Activated CD8-positive, alpha-beta T cell treated with anti-CD3 and anti-CD28 coated beads, Interleukin-2, amount 10 ng/mL, durations not matched to agents 7 days and 5 days (primary cell): ENCODE measurements around the gene ABCA1. TPM values are rescaled to one million over a fixed set of nuclear protein-coding genes. Genes with fewer than 3 reads are reported as not detected.
A peak's percentile ranks its signal among the peaks of the same experiment; 100 is the strongest.
"Not testable (repeated sequence)": the region's sequence is repeated elsewhere in the genome, so short reads cannot be mapped to it uniquely, and the experiment has no call there.

ENCODE experiments used
- ATAC-seq: fragments of 150-1000 bp; cut with Tn5 transposase; one replicate; pipeline ENCODE4 v1.10.0; 2021; ENCODE audit warnings: moderate library complexity
- CTCF ChIA-PET: fragments of 350-600 bp; sonication (Branson Sonifier 250); formaldehyde crosslinking; loops from one replicate; lab custom pipeline; 2021; ENCODE audit warnings: antibody characterized with exemption; lab: Charles Lee
- POLR2A ChIA-PET: fragments of 350-600 bp; sonication (Branson Sonifier 250); formaldehyde crosslinking; loops from one replicate; lab custom pipeline; 2021; ENCODE audit warnings: antibody characterized with exemption; lab: Charles Lee
- DNase-seq: peaks from one replicate; pipeline ENCODE4 v3.0.0-alpha.2; 2020
- H3K27ac Mint-ChIP-seq: one replicate; pipeline ENCODE4 v1.8.0; 2021; ENCODE audit warnings: mild to moderate bottlenecking, mixed read lengths
- H3K27me3 Mint-ChIP-seq: one replicate; pipeline ENCODE4 v1.8.0; 2021; ENCODE audit warnings: low read depth, mixed read lengths
- H3K36me3 Mint-ChIP-seq: one replicate; pipeline ENCODE4 v1.8.0; 2021; ENCODE audit warnings: low read depth, mixed read lengths
- H3K4me1 Mint-ChIP-seq: one replicate; pipeline ENCODE4 v1.8.0; 2021; ENCODE audit warnings: low read depth, mixed read lengths
- H3K4me3 Mint-ChIP-seq: one replicate; pipeline ENCODE4 v1.8.0; 2021; ENCODE audit warnings: mild to moderate bottlenecking, mixed read lengths
- H3K9me3 Mint-ChIP-seq: one replicate; pipeline ENCODE4 v1.8.0; 2022; ENCODE audit warnings: mixed read lengths; ENCODE audit not compliant: insufficient read depth
- total RNA-seq, 2 experiments: library from RNA; stranded (reverse); gene quantifications; one replicate each; pipeline ENCODE4 v1.2.3, GENCODE V29; 2021

The ABCA1 gene
- total RNA-seq, 2 experiments from 2014 or later: 0.03 TPM; not detected in 1

DNA sequence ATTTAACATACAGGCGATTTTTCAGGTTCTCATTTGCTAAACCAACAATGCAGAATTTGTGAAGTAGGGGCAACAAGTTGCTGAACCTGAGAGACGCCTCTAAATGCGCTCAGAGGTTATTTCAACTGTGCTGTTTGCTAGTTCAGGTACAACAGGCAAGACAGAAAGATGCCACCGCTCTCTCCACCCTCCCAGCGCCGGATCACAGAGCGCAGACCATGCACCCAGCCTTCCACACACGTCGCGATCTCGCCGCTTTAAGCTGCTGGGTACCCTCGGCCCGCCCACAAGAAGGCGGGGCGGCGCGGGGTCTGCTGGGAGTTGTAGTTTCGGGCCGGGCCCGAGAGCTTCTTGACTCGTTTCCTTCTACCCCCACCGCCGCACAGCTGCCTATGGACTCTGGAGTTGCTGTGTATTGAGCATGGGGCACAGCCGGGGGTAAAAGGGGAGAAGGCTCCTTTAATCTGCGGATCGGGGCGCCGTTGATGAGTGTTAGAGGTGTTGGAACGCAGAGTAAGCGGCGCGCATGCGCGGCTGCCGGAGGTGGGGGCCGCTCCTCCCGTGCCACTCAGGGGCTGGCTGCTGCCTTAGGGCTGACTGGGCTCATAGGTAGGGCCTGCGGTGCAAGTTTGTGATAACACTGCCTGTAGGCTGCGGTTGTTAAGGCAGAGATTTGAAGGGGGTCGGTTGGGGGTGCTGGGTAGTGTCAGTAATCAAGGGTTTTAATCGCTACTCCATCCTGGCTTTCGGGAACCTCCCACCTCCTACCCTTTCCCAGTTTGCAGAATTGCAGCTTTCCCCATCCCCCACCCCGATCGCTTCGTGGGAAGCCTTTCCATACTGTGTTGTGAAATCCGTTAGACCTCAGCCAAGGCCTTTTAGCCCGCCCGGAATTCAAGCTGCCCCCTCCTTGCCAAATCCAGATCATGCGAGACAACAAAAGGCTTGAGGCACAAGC is 40.3 kb upstream of the ABCA1 start:
- CTCF ChIA-PET: interaction anchor here (0.7 to 2.1 kb wide), 3 partner anchors 23 to 41 kb away, joined by 3 to 8 read pairs (median 4); no protein-coding TSS in a partner anchor
- peaks cover 12% of the 10 kb centered on the region for H3K4me1 Mint-ChIP-seq
- peaks cover 25% of the 10 kb centered on the region for H3K27me3 Mint-ChIP-seq
- peak; percentile 100 for ATAC-seq
- H3K27ac Mint-ChIP-seq: peak overlapping the region; percentile 60
- H3K4me3 Mint-ChIP-seq: peak overlapping the region; percentile 87
- no peaks in the 10 kb centered on the region for H3K36me3 Mint-ChIP-seq
- no peaks in the 10 kb centered on the region for H3K9me3 Mint-ChIP-seq
- DNase-seq: peak; percentile 88
- POLR2A ChIA-PET: interaction anchor here (0.6 kb wide), 2 partner anchors 160 to 651 kb away, joined by 3 read pairs; no protein-coding TSS in a partner anchor

DNA sequence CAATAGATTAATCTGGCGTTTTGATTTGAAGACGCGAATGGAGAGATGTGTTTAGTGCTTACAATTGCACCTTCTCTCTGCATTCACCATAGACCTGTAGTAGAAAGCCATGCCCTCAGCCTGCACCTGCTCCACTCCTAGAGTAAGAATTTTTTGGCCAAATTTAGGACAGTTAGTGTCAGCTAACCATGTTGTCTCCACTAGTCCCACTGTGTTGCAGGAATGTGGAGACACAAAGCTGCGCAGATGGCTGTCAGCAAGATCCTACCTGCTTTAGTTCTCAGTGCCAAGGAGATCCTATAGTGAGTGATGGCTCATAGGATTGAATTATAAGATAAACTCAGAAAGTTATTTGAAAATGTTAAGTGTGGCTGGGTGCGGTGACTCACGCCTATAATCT is 35.1 kb upstream of the ABCA1 start:
- POLR2A ChIA-PET: interaction anchor here (1.0 kb wide), 1 partner anchor 22 kb away, joined by 5 read pairs; no protein-coding TSS in a partner anchor
- DNase-seq (no peak), ATAC-seq (no peak)
- Mint-ChIP-seq H3K9me3 (no peaks in the 10 kb centered on the region), H3K27ac (no peak overlapping the region), H3K36me3 (no peaks in the 10 kb centered on the region), H3K4me3 (no peak overlapping the region), H3K27me3 (peaks cover 5% of the 10 kb centered on the region), H3K4me1 (peaks cover 20% of the 10 kb centered on the region)
- CTCF ChIA-PET: no interaction called here

DNA sequence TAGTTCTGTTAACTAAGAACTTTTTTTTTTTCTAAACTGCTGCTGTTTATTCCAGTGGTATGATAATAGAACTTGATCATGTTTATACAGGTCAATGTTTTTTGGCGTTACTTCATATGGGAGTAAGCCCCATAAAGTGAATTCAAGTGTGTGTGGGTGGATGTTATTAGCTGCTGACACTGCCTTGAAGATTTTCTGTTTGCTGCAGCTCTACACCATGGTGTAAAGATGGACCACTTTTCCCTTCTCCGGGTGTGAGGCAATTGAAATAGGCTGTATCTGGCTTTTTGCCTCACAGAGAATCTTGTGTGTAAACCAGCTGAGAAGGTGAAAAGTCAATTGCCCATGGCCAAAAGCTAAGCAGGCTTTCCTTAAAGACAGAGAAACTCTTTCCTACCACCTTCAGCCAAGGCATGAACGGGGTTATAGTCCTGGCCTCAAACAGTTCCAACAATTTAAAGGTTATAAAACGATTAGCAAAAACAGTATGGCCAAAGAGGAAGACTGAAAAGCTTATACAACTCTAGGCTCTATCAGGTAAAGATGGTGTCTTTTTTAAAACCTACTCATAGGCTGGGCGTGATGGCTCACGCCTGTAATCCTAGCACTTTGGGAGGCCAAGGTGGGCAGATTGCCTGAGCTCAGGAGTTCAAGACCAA is 33.9 kb upstream of the ABCA1 start:
- H3K4me1 Mint-ChIP-seq: peaks cover 18% of the 10 kb centered on the region
- POLR2A ChIA-PET: no interaction called here

DNA sequence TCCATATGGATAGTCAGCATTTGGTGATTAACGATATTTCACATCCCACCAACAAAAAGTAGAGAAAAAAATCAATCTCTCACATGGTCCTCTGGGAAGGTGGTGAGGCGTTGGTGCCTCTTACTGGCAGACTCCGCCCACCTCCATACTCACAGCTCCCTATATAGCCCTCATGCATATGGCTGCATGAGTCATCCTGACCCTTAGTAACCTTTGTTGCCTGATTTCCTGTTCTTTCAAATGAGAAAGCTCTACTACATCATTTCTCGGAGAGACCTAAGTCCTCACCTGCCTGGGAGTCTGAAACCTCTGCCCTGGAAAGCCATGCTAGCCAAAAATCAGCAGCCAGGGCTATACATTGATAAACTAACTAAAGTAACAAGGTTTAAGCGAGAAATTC is 33.3 kb upstream of the ABCA1 start:
- peak; percentile 66 for DNase-seq
- CTCF ChIA-PET: interaction anchor here (1.5 kb wide), 1 partner anchor 14 kb away, joined by 4 read pairs; no protein-coding TSS in a partner anchor
- POLR2A ChIA-PET: no interaction called here
- Mint-ChIP-seq H3K27ac (no peak overlapping the region), H3K9me3 (no peaks in the 10 kb centered on the region), H3K4me3 (no peak overlapping the region), H3K4me1 (peaks cover 18% of the 10 kb centered on the region), H3K27me3 (peaks cover 4% of the 10 kb centered on the region), H3K36me3 (no peaks in the 10 kb centered on the region)
- peak; percentile 98 for ATAC-seq

More for the DNA sequence above, 33.9 kb upstream of the ABCA1 start:
- Mint-ChIP-seq H3K27me3 (peaks cover 4% of the 10 kb centered on the region), H3K4me3 (no peak overlapping the region), H3K9me3 (no peaks in the 10 kb centered on the region), H3K36me3 (no peaks in the 10 kb centered on the region), H3K27ac (no peak overlapping the region)
- CTCF ChIA-PET: interaction anchor here (1.1 to 1.5 kb wide), 2 partner anchors 15 to 29 kb away, joined by 3 to 4 read pairs; no protein-coding TSS in a partner anchor
- ATAC-seq: no peak
- no peak for DNase-seq

DNA sequence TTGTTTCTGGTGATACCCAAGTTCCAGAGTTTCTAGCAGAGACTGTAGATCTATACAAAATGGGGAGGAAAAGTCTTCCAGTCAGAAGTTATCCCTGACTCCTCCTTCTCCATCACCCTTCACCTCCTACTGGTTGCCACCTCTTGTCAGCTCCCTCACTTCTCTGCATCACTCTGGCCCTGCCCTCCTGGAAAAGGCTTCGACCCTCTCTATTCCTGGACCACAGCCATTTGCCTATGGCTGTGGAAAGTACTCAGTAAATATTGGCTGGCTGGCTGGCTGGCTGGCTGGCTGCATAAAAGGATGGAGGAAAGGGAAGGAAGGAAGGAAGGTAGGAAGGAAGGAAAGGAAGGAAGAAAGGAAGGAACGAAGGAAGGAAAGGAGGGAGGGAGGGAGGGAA is 32.7 kb upstream of the ABCA1 start:
- Mint-ChIP-seq H3K27me3 (peaks cover 4% of the 10 kb centered on the region), H3K4me3 (no peak overlapping the region), H3K4me1 (peaks cover 18% of the 10 kb centered on the region), H3K36me3 (no peaks in the 10 kb centered on the region), H3K27ac (no peak overlapping the region), H3K9me3 (no peaks in the 10 kb centered on the region)
- DNase-seq (no peak), ATAC-seq (no peak)
- CTCF ChIA-PET: no interaction called here
- POLR2A ChIA-PET: no interaction called here

DNA sequence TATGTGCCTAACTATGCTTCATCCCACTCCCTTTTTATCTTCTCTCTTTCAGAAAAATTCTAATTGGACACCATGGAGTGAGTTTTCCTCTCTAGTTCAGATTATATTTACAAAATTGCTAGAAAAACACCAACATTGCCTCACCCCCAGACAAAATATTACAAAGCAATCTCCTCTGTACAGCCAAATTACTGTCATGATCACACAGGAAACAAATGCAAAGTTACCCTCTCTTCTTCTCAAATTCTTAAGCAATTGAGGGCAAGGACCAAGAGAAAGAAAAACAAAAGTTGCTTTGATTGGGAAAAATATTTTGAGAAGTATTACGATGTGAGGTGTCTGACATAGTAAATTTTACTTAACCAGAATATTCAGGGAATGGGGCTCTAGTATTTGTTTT is 30.8 kb upstream of the ABCA1 start:
- no peaks in the 10 kb centered on the region for H3K36me3 Mint-ChIP-seq
- peaks cover 4% of the 10 kb centered on the region for H3K27me3 Mint-ChIP-seq
- H3K27ac Mint-ChIP-seq: no peak overlapping the region
- ChIA-PET CTCF (no interaction called here), POLR2A (no interaction called here)
- peaks cover 18% of the 10 kb centered on the region for H3K4me1 Mint-ChIP-seq
- no peak for DNase-seq
- H3K4me3 Mint-ChIP-seq: no peak overlapping the region
- no peak for ATAC-seq
- H3K9me3 Mint-ChIP-seq: no peaks in the 10 kb centered on the region

DNA sequence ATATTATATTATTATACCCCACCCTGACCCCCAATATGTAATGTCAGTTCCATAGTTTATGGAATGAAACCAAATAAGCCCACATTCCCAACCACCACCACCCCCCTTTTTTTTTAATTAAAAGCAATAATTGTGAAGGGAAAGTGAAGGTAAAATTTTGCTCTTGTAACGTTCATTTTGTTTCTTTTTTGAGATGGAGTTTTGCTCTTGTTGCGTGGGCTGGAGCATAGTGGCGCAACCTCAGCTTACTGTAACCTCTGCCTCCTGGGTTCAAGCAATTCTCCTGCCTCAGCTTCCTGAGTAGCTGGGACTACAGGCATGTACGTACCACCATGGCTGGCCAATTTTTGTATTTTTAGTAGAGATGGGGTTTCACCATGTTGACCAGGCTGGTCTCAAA is 30.1 kb upstream of the ABCA1 start:
- H3K9me3 Mint-ChIP-seq, H3K27me3 Mint-ChIP-seq, CTCF ChIA-PET, H3K36me3 Mint-ChIP-seq, H3K27ac Mint-ChIP-seq, H3K4me3 Mint-ChIP-seq, POLR2A ChIA-PET, ATAC-seq, DNase-seq: not testable (repeated sequence)
- peaks cover 18% of the 10 kb centered on the region for H3K4me1 Mint-ChIP-seq

DNA sequence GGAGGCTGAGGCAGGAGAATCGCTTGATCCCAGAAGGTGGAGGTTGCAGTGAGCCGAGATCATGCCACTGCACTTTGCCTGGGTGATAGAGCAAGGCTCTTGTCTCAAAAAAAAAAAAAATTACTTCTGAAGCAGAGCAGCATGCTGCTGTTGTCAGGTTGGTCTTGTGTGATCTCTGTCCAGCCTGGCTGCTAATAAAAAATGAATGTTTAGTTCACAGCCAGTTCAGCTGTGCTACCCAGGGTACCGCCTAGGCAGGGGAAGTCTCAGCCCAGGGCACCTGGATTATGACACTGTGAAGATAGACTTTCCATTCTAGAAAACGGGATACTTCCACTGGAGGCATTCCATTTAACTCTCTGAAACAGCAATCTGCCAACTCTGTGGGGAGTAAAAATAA is 23.5 kb upstream of the ABCA1 start:
- CTCF ChIA-PET: no interaction called here
- Mint-ChIP-seq H3K9me3 (no peaks in the 10 kb centered on the region), H3K36me3 (no peaks in the 10 kb centered on the region), H3K4me3 (no peak overlapping the region), H3K27ac (no peak overlapping the region), H3K4me1 (no peaks in the 10 kb centered on the region), H3K27me3 (no peaks in the 10 kb centered on the region)
- POLR2A ChIA-PET: no interaction called here
- ATAC-seq (no peak), DNase-seq (no peak)

DNA sequence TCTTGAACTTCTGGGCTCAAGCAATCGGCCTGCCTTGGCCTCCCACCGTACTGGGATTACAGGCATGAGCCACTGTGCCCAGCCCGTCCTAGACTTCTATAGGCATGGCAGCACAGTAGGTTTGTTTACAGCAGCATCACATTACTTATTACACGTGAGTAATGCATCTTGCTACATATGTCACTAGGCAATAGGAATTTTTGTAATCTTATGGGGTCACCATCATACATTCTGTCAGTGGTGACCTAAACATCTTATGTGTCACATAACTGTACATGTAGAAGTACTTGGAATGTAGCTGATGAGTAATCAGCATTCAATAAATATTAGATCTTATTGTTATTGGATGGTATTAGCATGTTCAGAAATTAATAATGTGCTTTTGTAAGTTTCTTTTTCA is 22.9 kb upstream of the ABCA1 start:
- no peaks in the 10 kb centered on the region for H3K36me3 Mint-ChIP-seq
- POLR2A ChIA-PET: no interaction called here
- H3K27ac Mint-ChIP-seq: no peak overlapping the region
- no peak for ATAC-seq
- no peaks in the 10 kb centered on the region for H3K9me3 Mint-ChIP-seq
- CTCF ChIA-PET: no interaction called here
- no peaks in the 10 kb centered on the region for H3K4me1 Mint-ChIP-seq
- H3K27me3 Mint-ChIP-seq: no peaks in the 10 kb centered on the region
- no peak overlapping the region for H3K4me3 Mint-ChIP-seq
- DNase-seq: no peak

DNA sequence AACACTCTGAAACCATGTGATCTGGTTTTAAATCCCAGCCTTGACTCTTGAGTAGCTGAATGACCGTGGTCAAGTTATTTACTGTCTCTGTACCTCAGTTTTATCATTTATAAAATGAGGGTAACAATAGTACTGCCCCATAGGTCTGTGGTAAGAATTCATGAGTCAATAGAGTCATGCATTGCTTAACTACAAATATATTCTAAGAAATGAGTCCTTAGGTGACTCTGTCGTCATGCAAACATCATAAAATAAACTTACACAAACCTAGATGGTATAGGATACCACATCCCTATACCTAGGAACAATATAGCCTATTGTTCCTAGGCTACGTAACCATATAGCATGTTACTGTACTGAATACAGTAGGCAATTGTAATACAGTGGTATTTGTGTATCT is 20.3 kb upstream of the ABCA1 start:
- H3K27me3 Mint-ChIP-seq: no peaks in the 10 kb centered on the region
- ATAC-seq (no peak), DNase-seq (no peak)
- H3K36me3 Mint-ChIP-seq: no peaks in the 10 kb centered on the region
- no peaks in the 10 kb centered on the region for H3K9me3 Mint-ChIP-seq
- H3K27ac Mint-ChIP-seq: no peak overlapping the region
- POLR2A ChIA-PET: interaction anchor here (0.6 kb wide), 1 partner anchor 200 kb away, joined by 4 read pairs; no protein-coding TSS in a partner anchor
- H3K4me3 Mint-ChIP-seq: no peak overlapping the region
- no peaks in the 10 kb centered on the region for H3K4me1 Mint-ChIP-seq
- CTCF ChIA-PET: no interaction called here

DNA sequence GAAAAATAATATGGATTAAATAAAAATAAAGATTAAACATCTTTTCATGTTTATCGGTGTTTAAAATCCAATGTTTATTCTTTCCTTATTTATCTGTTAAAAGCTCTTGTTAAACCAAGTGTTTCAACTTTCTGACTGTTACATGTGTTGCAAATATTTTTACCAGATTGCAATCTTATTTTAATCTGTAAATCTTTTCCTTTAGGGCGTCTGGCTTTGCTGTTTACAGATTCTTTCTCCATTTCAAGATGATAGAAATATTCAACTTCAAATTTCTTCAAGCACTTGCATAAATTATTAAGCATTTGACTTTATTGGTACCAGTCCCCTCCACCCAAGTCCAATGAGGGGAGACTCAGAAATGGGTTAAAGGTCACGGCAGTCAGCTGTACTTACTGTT is 16.9 kb upstream of the ABCA1 start:
- no peaks in the 10 kb centered on the region for H3K27me3 Mint-ChIP-seq
- H3K36me3 Mint-ChIP-seq: no peaks in the 10 kb centered on the region
- DNase-seq (no peak), ATAC-seq (no peak)
- no peaks in the 10 kb centered on the region for H3K9me3 Mint-ChIP-seq
- H3K4me1 Mint-ChIP-seq: peaks cover 6% of the 10 kb centered on the region
- H3K27ac Mint-ChIP-seq: no peak overlapping the region
- H3K4me3 Mint-ChIP-seq: no peak overlapping the region
- CTCF ChIA-PET: no interaction called here
- POLR2A ChIA-PET: no interaction called here

DNA sequence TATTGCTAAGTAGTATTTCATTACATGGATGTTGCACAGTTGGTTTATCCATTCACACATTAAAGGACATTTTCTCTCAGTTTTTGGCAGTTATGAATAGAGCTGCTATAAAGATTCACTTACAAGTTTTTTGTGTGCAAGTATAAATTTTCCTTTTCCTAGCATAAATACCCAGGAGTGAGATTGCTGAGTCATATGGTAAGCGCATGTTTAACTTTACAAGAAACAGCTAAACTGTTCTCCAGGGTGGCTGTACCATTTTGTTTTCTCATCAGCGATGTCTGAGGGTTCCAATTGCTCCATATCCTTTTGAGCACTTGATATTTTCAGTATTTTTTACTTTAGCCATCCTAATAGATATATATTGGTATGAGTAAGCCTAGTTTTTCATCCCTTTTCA is 16.4 kb upstream of the ABCA1 start:
- H3K9me3 Mint-ChIP-seq: no peaks in the 10 kb centered on the region
- no peaks in the 10 kb centered on the region for H3K36me3 Mint-ChIP-seq
- ChIA-PET CTCF (no interaction called here), POLR2A (no interaction called here)
- H3K27me3 Mint-ChIP-seq: no peaks in the 10 kb centered on the region
- H3K4me1 Mint-ChIP-seq: peaks cover 6% of the 10 kb centered on the region
- H3K4me3 Mint-ChIP-seq: no peak overlapping the region
- no peak for DNase-seq
- H3K27ac Mint-ChIP-seq: no peak overlapping the region
- no peak for ATAC-seq
